Loucy (cell line): ENCODE measurements around the gene TENM4.

Source experiments
- EZH2phosphoT487 ChIP-seq: fragments of 200-600 bp; IDR thresholded peaks from 2 replicates; pipeline ENCODE4 v1.6.1; 2018; ENCODE audit warnings: antibody characterized with exemption, mild to moderate bottlenecking, moderate library complexity, borderline replicate concordance
- TF ChIP-seq, protein P1 (sequence below): fragments of 200-600 bp; sonication (generic); conservative IDR thresholded peaks from 2 replicates; pipeline ENCODE4 v1.5.1; 2014; ENCODE audit warnings: mild to moderate bottlenecking, antibody characterized with exemption, low read length

DNA sequence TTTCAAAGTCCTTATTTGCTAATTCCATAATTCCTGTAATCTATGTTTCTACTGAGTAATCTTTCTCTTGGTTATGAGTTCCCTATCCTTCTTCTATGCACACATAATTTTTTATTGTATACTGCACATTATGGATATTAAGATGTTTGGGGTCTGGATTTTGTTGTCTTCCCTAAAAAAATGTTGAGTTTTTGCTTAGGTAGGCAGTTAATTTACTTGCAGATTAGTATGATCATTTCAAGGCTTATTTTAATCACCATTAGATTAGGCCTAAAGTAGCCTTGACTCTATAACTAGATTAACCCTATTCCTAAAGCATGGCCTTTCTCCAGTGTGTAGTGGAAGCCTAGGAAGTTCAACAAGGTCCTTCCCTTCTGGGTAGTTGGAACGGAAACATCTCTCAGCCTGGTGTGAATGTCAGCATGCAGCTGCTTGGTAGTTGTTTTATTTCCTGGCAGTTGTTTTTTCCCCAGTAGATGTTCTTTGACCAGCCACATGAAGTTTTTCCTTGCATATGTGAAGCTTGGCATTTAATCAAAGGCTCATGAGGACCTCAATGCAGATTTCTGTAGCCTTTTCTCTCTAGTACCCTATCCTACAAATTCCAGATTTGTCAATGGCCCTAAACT is 446.9 kb downstream of the TENM4 start:
- TF ChIP-seq, protein P1, sequence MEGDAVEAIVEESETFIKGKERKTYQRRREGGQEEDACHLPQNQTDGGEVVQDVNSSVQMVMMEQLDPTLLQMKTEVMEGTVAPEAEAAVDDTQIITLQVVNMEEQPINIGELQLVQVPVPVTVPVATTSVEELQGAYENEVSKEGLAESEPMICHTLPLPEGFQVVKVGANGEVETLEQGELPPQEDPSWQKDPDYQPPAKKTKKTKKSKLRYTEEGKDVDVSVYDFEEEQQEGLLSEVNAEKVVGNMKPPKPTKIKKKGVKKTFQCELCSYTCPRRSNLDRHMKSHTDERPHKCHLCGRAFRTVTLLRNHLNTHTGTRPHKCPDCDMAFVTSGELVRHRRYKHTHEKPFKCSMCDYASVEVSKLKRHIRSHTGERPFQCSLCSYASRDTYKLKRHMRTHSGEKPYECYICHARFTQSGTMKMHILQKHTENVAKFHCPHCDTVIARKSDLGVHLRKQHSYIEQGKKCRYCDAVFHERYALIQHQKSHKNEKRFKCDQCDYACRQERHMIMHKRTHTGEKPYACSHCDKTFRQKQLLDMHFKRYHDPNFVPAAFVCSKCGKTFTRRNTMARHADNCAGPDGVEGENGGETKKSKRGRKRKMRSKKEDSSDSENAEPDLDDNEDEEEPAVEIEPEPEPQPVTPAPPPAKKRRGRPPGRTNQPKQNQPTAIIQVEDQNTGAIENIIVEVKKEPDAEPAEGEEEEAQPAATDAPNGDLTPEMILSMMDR, result no peak
- TF ChIP-seq EZH2phosphoT487, result no peak
